Fibroblast of lung (primary cell): ENCODE results near the gene GSTT2. TPM values are rescaled to one million over a fixed set of nuclear protein-coding genes. Genes with fewer than 3 reads are reported as not detected.
"Not testable (repeated sequence)": the region's sequence is repeated elsewhere in the genome, so short reads cannot be mapped to it uniquely, and the experiment has no call there.

Experiments used
- DNase-seq, 2 donors: peaks; one replicate each; pipeline versions ENCODE4 v3.0.0 to v3.0.0-alpha.2; 2010; ENCODE audit warnings: low read depth in 2 of 2
- H2AFZ ChIP-seq: 2 replicates; pipeline ENCODE4 v1.5.1; 2012; ENCODE audit warnings: low read length, control low read depth, inconsistent platforms
- H3K27ac ChIP-seq: 2 replicates; pipeline ENCODE4 v1.5.1; 2011; ENCODE audit warnings: low read length, control low read depth; ENCODE audit not compliant: insufficient read depth
- H3K27me3 ChIP-seq: 2 replicates; pipeline ENCODE4 v1.5.1; 2011; ENCODE audit warnings: mild to moderate bottlenecking, low read length; ENCODE audit not compliant: control insufficient read depth, insufficient read depth
- H3K36me3 ChIP-seq: 2 replicates; pipeline ENCODE4 v1.5.1; 2011; ENCODE audit warnings: low read length; ENCODE audit not compliant: control insufficient read depth, insufficient read depth
- H3K4me1 ChIP-seq: 2 replicates; pipeline ENCODE4 v1.5.1; 2011; ENCODE audit warnings: low read length; ENCODE audit not compliant: control insufficient read depth, insufficient read depth; ENCODE audit errors: extremely low read depth
- H3K4me2 ChIP-seq: 2 replicates; pipeline ENCODE4 v1.5.1; 2011; ENCODE audit warnings: low read length, control low read depth; ENCODE audit not compliant: insufficient read depth; ENCODE audit errors: extremely low read depth
- H3K4me3 ChIP-seq, 4 experiments: fragments of 200-600 bp in 1 of 4; sonication (generic) in 1 of 4; replicated peaks in 1 of 4; 2 replicates each; pipeline ENCODE4 v1.5.1; 2011 to 2016; ENCODE audit warnings: low read length in 4 of 4, low read depth in 3 of 4, mild to moderate bottlenecking in 3 of 4, control low read depth in 2 of 4, inconsistent platforms in 1 of 4, mixed read lengths in 1 of 4; ENCODE audit not compliant: insufficient read depth in 1 of 4; ENCODE audit errors: control extremely low read depth in 1 of 4
- H3K79me2 ChIP-seq: 2 replicates; pipeline ENCODE4 v1.5.1; 2012; ENCODE audit warnings: mild to moderate bottlenecking, low read length, inconsistent platforms; ENCODE audit not compliant: control insufficient read depth, insufficient read depth
- H3K9ac ChIP-seq: 2 replicates; pipeline ENCODE4 v1.5.1; 2011; ENCODE audit warnings: mild to moderate bottlenecking, low read length, control low read depth; ENCODE audit not compliant: insufficient read depth
- H3K9me3 ChIP-seq: 2 replicates; pipeline ENCODE4 v1.5.1; 2012; ENCODE audit warnings: low read depth, low read length; ENCODE audit not compliant: control insufficient read depth, insufficient read depth
- H4K20me1 ChIP-seq: 2 replicates; pipeline ENCODE4 v1.5.1; 2011; ENCODE audit warnings: low read length; ENCODE audit not compliant: control insufficient read depth, insufficient read depth; ENCODE audit errors: extremely low read depth
- CTCF ChIP-seq, 2 donors: IDR thresholded peaks in 1 of 2; conservative IDR thresholded peaks in 1 of 2; 1 replicate in 1 of 2; 2 replicates in 1 of 2; pipeline ENCODE4 v1.5.1; 2011 to 2012; ENCODE audit warnings: low read length in 2 of 2, control low read depth in 1 of 2, inconsistent platforms in 1 of 2, low read depth in 1 of 2, mild to moderate bottlenecking in 1 of 2
- EZH2 ChIP-seq: IDR thresholded peaks from 2 replicates; pipeline ENCODE4 v1.5.1; 2012; ENCODE audit warnings: low read length, control low read depth, mild to moderate bottlenecking; ENCODE audit errors: missing control alignments
- polyA plus RNA-seq, 2 donors: library from polyadenylated mRNA; depleted of rRNA in 1 of 2; stranded (reverse) in 1 of 2; unstranded in 1 of 2; fragments of >200 nt; gene quantifications; 2 replicates each; pipeline ENCODE4 v1.2.1, GENCODE V29; 2011 to 2012; ENCODE audit warnings: missing spikeins in 1 of 2
- total RNA-seq: library from RNA; depleted of rRNA; stranded (reverse); fragments of >200 nt; gene quantifications from 2 replicates; pipeline ENCODE4 v1.2.1, GENCODE V29; 2014

The GSTT2 gene
- total and polyA plus RNA-seq, 2 donors (not counting 1 experiment from before 2014, with no cell fraction given), result 0.33 to 2.4 TPM

GRCh38 chr22:23989583-23990244 is 9.8 kb downstream of the GSTT2 start:
- H3K9ac ChIP-seq, H2AFZ ChIP-seq, H3K27ac ChIP-seq, H3K4me3 ChIP-seq, H3K27me3 ChIP-seq, H3K79me2 ChIP-seq, H3K4me1 ChIP-seq, H4K20me1 ChIP-seq, H3K36me3 ChIP-seq, H3K9me3 ChIP-seq, H3K4me2 ChIP-seq, DNase-seq: not testable (repeated sequence)

- not testable (repeated sequence) for H4K20me1 ChIP-seq, H3K4me2 ChIP-seq, H3K79me2 ChIP-seq, H3K36me3 ChIP-seq, H3K4me1 ChIP-seq, H3K9me3 ChIP-seq, H3K27me3 ChIP-seq, H3K9ac ChIP-seq, H2AFZ ChIP-seq, H3K27ac ChIP-seq, H3K4me3 ChIP-seq, DNase-seq
These were observed 13.1 kb downstream of the GSTT2 start for GRCh38 chr22:23993080-23993479.

GRCh38 chr22:23993581-23994177 is 13.7 kb downstream of the GSTT2 start:
- not testable (repeated sequence) for H3K4me2 ChIP-seq, H3K27me3 ChIP-seq, H3K4me1 ChIP-seq, H4K20me1 ChIP-seq, H3K27ac ChIP-seq, H3K9me3 ChIP-seq, H3K79me2 ChIP-seq, H3K4me3 ChIP-seq, H2AFZ ChIP-seq, H3K9ac ChIP-seq, DNase-seq, H3K36me3 ChIP-seq

GRCh38 chr22:23997092-23997491 is 17.2 kb downstream of the GSTT2 start:
- no peaks in the 10 kb centered on the region for H3K79me2 ChIP-seq
- no peak for DNase-seq
- H3K9me3 ChIP-seq, result no peaks in the 10 kb centered on the region
- H3K4me2 ChIP-seq, result no peak overlapping the region
- TF ChIP-seq EZH2 (no peak), CTCF (conservative IDR thresholded peaks at IDR 0.05 in 1 of 2, IDR thresholded peaks at IDR 0.05 in 1 of 2; ENCODE audit: low read depth in 1 of 2, low read length in 2 of 2) (no peak)
- H3K4me3 ChIP-seq, result no peak overlapping the region
- peaks cover under 1% of the 10 kb centered on the region for H3K27me3 ChIP-seq
- H3K27ac ChIP-seq, result no peak overlapping the region
- H3K9ac ChIP-seq, result no peak overlapping the region
- H3K36me3 ChIP-seq, result no peaks in the 10 kb centered on the region
- H4K20me1 ChIP-seq, result no peaks in the 10 kb centered on the region
- no peaks in the 10 kb centered on the region for H3K4me1 ChIP-seq
- no peak overlapping the region for H2AFZ ChIP-seq

- not testable (repeated sequence) for H3K36me3 ChIP-seq, H3K27me3 ChIP-seq, H3K4me3 ChIP-seq, DNase-seq, H2AFZ ChIP-seq, H3K9me3 ChIP-seq, H3K4me2 ChIP-seq, H3K4me1 ChIP-seq, H3K27ac ChIP-seq, H4K20me1 ChIP-seq, H3K79me2 ChIP-seq, H3K9ac ChIP-seq
These were observed 19.8 kb downstream of the GSTT2 start for GRCh38 chr22:23999779-24000178.
